Upper lobe of left lung (tissue), 4 donors: ENCODE results near the gene MYF5.

ENCODE experiments used
- POLR2A ChIP-seq, 4 donors: fragments of 450-650 bp; IDR thresholded peaks; one replicate each; pipeline ENCODE4 v1.5.1; 2016 to 2017; ENCODE audit warnings: antibody characterized with exemption in 4 of 4, mild to moderate bottlenecking in 2 of 4
- TF ChIP-seq, protein P1 (sequence below), 6 experiments: fragments of 450-650 bp in 4 of 6; fragments of 200-600 bp in 2 of 6; sonication (generic) in 2 of 6; IDR thresholded peaks; one replicate each; pipeline ENCODE4 v1.5.1; 2016 to 2019; ENCODE audit warnings: antibody characterized with exemption in 6 of 6

DNA sequence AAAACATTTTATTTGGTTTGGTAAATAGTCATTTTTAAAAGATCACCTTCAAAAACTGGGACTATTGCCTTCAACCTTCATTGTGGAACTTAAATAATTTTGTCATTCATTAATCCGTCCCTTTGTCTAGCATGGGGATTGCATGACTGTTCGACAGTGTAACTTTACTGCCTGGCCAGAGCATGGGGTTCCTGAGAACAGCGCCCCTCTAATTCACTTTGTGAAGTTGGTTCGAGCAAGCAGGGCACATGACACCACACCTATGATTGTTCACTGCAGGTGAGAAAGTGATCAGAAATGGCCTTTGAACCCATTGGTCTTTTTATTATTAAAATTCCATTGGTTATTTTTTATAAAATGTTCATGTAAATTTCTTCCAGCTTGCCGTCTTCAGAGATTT is 46.5 kb upstream of the MYF5 start:
- no peak for TF ChIP-seq POLR2A (IDR thresholded peaks at IDR 0.05)
- TF ChIP-seq, protein P1, sequence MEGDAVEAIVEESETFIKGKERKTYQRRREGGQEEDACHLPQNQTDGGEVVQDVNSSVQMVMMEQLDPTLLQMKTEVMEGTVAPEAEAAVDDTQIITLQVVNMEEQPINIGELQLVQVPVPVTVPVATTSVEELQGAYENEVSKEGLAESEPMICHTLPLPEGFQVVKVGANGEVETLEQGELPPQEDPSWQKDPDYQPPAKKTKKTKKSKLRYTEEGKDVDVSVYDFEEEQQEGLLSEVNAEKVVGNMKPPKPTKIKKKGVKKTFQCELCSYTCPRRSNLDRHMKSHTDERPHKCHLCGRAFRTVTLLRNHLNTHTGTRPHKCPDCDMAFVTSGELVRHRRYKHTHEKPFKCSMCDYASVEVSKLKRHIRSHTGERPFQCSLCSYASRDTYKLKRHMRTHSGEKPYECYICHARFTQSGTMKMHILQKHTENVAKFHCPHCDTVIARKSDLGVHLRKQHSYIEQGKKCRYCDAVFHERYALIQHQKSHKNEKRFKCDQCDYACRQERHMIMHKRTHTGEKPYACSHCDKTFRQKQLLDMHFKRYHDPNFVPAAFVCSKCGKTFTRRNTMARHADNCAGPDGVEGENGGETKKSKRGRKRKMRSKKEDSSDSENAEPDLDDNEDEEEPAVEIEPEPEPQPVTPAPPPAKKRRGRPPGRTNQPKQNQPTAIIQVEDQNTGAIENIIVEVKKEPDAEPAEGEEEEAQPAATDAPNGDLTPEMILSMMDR (IDR thresholded peaks at IDR 0.05), result no peak
